Fibroblast of lung (primary cell): ENCODE measurements around the gene ZNF664. TPM values are rescaled to one million over a fixed set of nuclear protein-coding genes. Genes with fewer than 3 reads are reported as not detected.

Experiments
- DNase-seq, 2 donors: peaks; one replicate each; pipeline versions ENCODE4 v3.0.0 to v3.0.0-alpha.2; 2010; ENCODE audit warnings: low read depth in 2 of 2
- H2AFZ ChIP-seq: 2 replicates; pipeline ENCODE4 v1.5.1; 2012; ENCODE audit warnings: low read length, control low read depth, inconsistent platforms
- H3K27ac ChIP-seq: 2 replicates; pipeline ENCODE4 v1.5.1; 2011; ENCODE audit warnings: low read length, control low read depth; ENCODE audit not compliant: insufficient read depth
- H3K27me3 ChIP-seq: 2 replicates; pipeline ENCODE4 v1.5.1; 2011; ENCODE audit warnings: mild to moderate bottlenecking, low read length; ENCODE audit not compliant: control insufficient read depth, insufficient read depth
- H3K36me3 ChIP-seq: 2 replicates; pipeline ENCODE4 v1.5.1; 2011; ENCODE audit warnings: low read length; ENCODE audit not compliant: control insufficient read depth, insufficient read depth
- H3K4me1 ChIP-seq: 2 replicates; pipeline ENCODE4 v1.5.1; 2011; ENCODE audit warnings: low read length; ENCODE audit not compliant: control insufficient read depth, insufficient read depth; ENCODE audit errors: extremely low read depth
- H3K4me2 ChIP-seq: 2 replicates; pipeline ENCODE4 v1.5.1; 2011; ENCODE audit warnings: low read length, control low read depth; ENCODE audit not compliant: insufficient read depth; ENCODE audit errors: extremely low read depth
- H3K4me3 ChIP-seq, 4 experiments: fragments of 200-600 bp in 1 of 4; sonication (generic) in 1 of 4; replicated peaks in 1 of 4; 2 replicates each; pipeline ENCODE4 v1.5.1; 2011 to 2016; ENCODE audit warnings: low read length in 4 of 4, low read depth in 3 of 4, mild to moderate bottlenecking in 3 of 4, control low read depth in 2 of 4, inconsistent platforms in 1 of 4, mixed read lengths in 1 of 4; ENCODE audit not compliant: insufficient read depth in 1 of 4; ENCODE audit errors: control extremely low read depth in 1 of 4
- H3K79me2 ChIP-seq: 2 replicates; pipeline ENCODE4 v1.5.1; 2012; ENCODE audit warnings: mild to moderate bottlenecking, low read length, inconsistent platforms; ENCODE audit not compliant: control insufficient read depth, insufficient read depth
- H3K9ac ChIP-seq: 2 replicates; pipeline ENCODE4 v1.5.1; 2011; ENCODE audit warnings: mild to moderate bottlenecking, low read length, control low read depth; ENCODE audit not compliant: insufficient read depth
- H3K9me3 ChIP-seq: 2 replicates; pipeline ENCODE4 v1.5.1; 2012; ENCODE audit warnings: low read depth, low read length; ENCODE audit not compliant: control insufficient read depth, insufficient read depth
- H4K20me1 ChIP-seq: 2 replicates; pipeline ENCODE4 v1.5.1; 2011; ENCODE audit warnings: low read length; ENCODE audit not compliant: control insufficient read depth, insufficient read depth; ENCODE audit errors: extremely low read depth
- EZH2 ChIP-seq: IDR thresholded peaks from 2 replicates; pipeline ENCODE4 v1.5.1; 2012; ENCODE audit warnings: low read length, control low read depth, mild to moderate bottlenecking; ENCODE audit errors: missing control alignments
- polyA plus RNA-seq, 2 donors: library from polyadenylated mRNA; depleted of rRNA in 1 of 2; stranded (reverse) in 1 of 2; unstranded in 1 of 2; fragments of >200 nt; gene quantifications; 2 replicates each; pipeline ENCODE4 v1.2.1, GENCODE V29; 2011 to 2012; ENCODE audit warnings: missing spikeins in 1 of 2
- total RNA-seq: library from RNA; depleted of rRNA; stranded (reverse); fragments of >200 nt; gene quantifications from 2 replicates; pipeline ENCODE4 v1.2.1, GENCODE V29; 2014
- TF ChIP-seq, protein P1 (sequence below), 2 donors: IDR thresholded peaks in 1 of 2; conservative IDR thresholded peaks in 1 of 2; 1 replicate in 1 of 2; 2 replicates in 1 of 2; pipeline ENCODE4 v1.5.1; 2011 to 2012; ENCODE audit warnings: low read length in 2 of 2, control low read depth in 1 of 2, inconsistent platforms in 1 of 2, low read depth in 1 of 2, mild to moderate bottlenecking in 1 of 2

The ZNF664 gene
- total and polyA plus RNA-seq, 2 donors (not counting 1 experiment from before 2014, with no cell fraction given) = 43.9 to 55.1 TPM

GRCh38 chr12:123934829-123935228 lies 38.2 kb upstream of the ZNF664 start:
- Histone ChIP-seq H3K27ac (no peak overlapping the region), H3K4me1 (no peaks in the 10 kb centered on the region), H3K4me2 (no peak overlapping the region), H3K79me2 (no peaks in the 10 kb centered on the region), H4K20me1 (no peaks in the 10 kb centered on the region), H3K9me3 (no peaks in the 10 kb centered on the region), H3K27me3 (no peaks in the 10 kb centered on the region), H3K9ac (no peak overlapping the region), H2AFZ (no peak overlapping the region), H3K36me3 (peaks cover 2% of the 10 kb centered on the region), H3K4me3 (no peak overlapping the region)
- DNase-seq = peak; percentile 33 to 63
- TF ChIP-seq, protein P1, sequence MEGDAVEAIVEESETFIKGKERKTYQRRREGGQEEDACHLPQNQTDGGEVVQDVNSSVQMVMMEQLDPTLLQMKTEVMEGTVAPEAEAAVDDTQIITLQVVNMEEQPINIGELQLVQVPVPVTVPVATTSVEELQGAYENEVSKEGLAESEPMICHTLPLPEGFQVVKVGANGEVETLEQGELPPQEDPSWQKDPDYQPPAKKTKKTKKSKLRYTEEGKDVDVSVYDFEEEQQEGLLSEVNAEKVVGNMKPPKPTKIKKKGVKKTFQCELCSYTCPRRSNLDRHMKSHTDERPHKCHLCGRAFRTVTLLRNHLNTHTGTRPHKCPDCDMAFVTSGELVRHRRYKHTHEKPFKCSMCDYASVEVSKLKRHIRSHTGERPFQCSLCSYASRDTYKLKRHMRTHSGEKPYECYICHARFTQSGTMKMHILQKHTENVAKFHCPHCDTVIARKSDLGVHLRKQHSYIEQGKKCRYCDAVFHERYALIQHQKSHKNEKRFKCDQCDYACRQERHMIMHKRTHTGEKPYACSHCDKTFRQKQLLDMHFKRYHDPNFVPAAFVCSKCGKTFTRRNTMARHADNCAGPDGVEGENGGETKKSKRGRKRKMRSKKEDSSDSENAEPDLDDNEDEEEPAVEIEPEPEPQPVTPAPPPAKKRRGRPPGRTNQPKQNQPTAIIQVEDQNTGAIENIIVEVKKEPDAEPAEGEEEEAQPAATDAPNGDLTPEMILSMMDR (conservative IDR thresholded peaks at IDR 0.05 in 1 of 2, IDR thresholded peaks at IDR 0.05 in 1 of 2; ENCODE audit: low read depth in 1 of 2, low read length in 2 of 2) = no peak
- no peak for TF ChIP-seq EZH2

- TF ChIP-seq, protein P1 (conservative IDR thresholded peaks at IDR 0.05 in 1 of 2, IDR thresholded peaks at IDR 0.05 in 1 of 2; ENCODE audit: low read depth in 1 of 2, low read length in 2 of 2) = no peak
- no peak for TF ChIP-seq EZH2
- H3K4me2 ChIP-seq = no peak overlapping the region
- no peak overlapping the region for H3K4me3 ChIP-seq
- peaks cover 2% of the 10 kb centered on the region for H3K36me3 ChIP-seq
- no peaks in the 10 kb centered on the region for H4K20me1 ChIP-seq
- no peaks in the 10 kb centered on the region for H3K79me2 ChIP-seq
- no peaks in the 10 kb centered on the region for H3K27me3 ChIP-seq
- H2AFZ ChIP-seq = no peak overlapping the region
- H3K27ac ChIP-seq = no peak overlapping the region
- H3K9me3 ChIP-seq = no peaks in the 10 kb centered on the region
- no peaks in the 10 kb centered on the region for H3K4me1 ChIP-seq
- no peak overlapping the region for H3K9ac ChIP-seq
- DNase-seq = no peak
Measured at GRCh38 chr12:123935956-123936355, 37.1 kb upstream of the ZNF664 start.

GRCh38 chr12:123936471-123936870 lies 36.5 kb upstream of the ZNF664 start:
- H3K9ac ChIP-seq = no peak overlapping the region
- H3K79me2 ChIP-seq = no peaks in the 10 kb centered on the region
- DNase-seq = no peak
- TF ChIP-seq, protein P1 (conservative IDR thresholded peaks at IDR 0.05 in 1 of 2, IDR thresholded peaks at IDR 0.05 in 1 of 2; ENCODE audit: low read depth in 1 of 2, low read length in 2 of 2) = no peak
- TF ChIP-seq EZH2 = no peak
- no peaks in the 10 kb centered on the region for H3K9me3 ChIP-seq
- no peaks in the 10 kb centered on the region for H4K20me1 ChIP-seq
- no peak overlapping the region for H3K4me3 ChIP-seq
- H3K4me1 ChIP-seq = no peaks in the 10 kb centered on the region
- H3K27me3 ChIP-seq = no peaks in the 10 kb centered on the region
- no peak overlapping the region for H3K4me2 ChIP-seq
- H3K36me3 ChIP-seq = peaks cover 2% of the 10 kb centered on the region
- no peak overlapping the region for H3K27ac ChIP-seq
- H2AFZ ChIP-seq = no peak overlapping the region
